Measurements from ENCODE around the gene MPDU1.
"Not testable (repeated sequence)": the region's sequence is repeated elsewhere in the genome, so short reads cannot be mapped to it uniquely, and the experiment has no call there.

Gene MPDU1

DNA sequence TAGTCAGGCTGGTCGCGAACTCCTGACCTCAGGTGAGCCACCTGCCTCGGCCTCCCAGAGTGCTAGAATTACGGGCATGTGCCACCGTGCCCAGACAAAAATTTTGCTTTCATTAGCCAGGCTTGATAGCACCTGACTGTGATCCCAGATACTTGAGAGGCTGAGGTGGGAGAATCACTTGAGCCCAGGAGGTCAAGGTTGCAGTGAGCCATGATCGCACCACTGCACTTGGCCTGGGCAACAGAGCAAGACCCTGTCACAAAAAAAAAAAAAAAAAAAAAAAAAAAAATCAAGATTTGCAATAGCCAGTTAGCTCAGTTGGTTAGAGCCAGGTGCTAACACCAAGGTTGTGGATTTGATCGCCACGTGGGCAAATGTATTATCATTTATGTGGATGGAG lies 37.2 kb downstream of the MPDU1 start:
- no peak for DNase-seq

DNA sequence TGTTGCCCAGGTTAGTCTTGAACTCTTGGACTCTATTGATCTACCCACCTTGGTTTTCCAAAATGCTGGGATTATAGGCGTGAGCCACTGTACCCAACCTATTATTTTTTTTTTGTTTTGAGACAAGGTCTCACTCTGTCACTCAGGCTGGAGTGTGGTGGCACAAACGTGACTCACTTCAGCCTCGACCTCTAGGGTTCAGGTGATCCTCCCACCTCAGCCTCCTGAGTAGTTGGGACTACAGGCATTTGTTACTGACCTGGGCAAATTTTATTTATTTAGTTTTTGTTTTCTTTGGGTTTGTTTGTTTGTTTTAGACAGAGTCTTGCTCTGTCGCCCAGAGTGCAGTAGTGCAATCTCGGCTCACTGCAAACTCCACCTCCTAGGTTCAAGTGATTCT lies 40.0 kb downstream of the MPDU1 start:
- DNase-seq, result no peak

DNA sequence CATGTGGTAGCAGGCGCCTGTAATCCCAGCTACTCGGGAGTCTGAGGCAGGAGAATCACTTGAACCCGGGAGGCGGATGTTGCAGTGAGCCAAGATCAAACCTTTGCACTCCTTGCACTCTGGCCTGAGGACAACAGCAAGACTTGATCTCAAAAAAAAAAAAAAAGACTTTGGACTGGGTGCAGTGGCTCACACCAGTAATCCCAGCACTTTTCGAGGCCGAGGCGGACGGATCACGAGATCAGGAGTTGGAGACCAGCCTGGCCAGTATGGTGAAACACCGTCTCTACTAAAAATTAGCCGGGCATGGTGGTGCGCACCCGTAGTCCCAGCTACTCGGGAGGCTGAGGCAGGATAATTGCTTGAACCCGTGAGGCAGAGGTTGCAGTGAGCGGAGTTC lies 42.1 kb downstream of the MPDU1 start:
- DNase-seq, result not testable (repeated sequence)

DNA sequence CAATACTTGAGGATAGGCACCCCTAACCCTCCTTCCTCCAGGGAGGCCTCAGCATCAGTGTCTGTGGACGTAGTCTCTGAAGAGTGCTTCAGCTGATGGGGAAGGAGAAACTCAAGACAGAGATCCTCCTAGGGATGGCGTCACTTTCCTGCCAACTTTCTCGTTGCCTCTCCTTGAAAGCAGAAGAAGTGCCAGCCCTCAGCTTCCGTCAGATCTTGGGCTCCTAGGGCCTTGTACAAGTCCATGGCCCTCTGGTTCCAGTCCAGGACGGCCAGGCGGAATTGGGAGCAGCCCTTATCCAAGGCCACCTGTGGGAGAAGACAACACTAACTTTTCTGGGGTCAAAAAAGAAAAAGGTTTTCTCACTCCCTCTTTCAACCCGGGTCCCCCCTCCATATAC lies 42.7 kb downstream of the MPDU1 start:
- DNase-seq, result no peak

DNA sequence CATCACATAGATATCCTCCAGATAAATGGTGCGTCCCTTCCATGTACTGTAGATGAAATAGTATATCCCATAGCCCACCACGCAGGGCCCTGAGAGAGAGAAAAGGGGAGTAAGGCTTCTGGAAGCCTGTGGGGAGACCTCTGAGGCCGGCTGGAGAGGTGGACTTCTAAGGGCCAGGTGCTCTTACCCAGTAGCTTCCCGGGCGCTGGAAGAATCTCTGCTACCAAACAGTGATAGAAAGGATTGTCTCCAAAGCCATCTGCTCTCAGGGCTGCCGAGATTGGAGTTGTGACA lies 43.3 kb downstream of the MPDU1 start:
- no peak for DNase-seq

DNA sequence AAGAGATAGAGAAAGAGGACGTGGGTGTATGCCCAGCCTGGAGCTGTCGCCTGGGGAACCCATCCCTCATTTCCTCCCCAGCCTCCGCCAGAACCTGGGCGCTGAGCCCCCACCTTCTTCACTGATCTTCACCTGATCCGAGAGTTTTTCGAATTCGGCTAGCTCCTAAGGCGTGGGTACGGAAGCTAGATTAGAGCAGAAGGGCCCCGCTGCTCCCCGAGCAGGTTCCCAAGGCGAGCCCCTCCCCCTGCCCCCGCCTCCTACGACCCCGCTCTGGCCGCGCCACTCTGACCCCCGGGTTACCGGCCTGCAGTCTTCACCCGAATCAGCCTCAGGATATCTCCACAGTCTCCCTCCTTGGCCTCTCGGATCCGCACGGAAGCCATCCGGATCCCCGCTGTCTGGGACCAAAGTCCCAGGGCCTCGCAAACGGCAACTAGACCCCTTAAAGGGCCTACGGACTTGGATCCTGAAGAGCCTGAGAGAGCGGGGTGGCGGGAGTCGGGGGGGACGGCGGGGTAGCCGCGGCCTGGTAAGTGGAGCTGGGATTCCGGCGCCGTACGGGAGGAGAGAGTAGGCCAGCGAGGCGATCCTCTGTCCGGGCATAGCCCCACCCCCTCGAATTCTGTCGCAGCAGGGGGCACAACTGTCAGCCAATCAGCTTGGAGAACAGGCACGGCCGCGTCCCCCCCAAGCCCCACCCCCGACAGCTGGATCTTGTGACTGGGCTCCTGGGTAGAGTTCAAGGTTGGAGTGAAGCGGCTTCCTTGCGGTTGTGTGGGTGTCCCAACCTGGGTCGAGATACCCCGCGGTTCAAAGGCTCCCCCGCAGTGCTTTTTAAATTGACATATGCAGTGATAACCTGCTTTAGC lies 43.8 kb downstream of the MPDU1 start, which contains the start of gene SAT2:
Gene SAT2 (minus strand): TSS at position 572 of the 872 bp plus-strand sequence. CDS start 186 bp downstream, at position 386.
- DNase-seq, result peak; percentile 79

DNA sequence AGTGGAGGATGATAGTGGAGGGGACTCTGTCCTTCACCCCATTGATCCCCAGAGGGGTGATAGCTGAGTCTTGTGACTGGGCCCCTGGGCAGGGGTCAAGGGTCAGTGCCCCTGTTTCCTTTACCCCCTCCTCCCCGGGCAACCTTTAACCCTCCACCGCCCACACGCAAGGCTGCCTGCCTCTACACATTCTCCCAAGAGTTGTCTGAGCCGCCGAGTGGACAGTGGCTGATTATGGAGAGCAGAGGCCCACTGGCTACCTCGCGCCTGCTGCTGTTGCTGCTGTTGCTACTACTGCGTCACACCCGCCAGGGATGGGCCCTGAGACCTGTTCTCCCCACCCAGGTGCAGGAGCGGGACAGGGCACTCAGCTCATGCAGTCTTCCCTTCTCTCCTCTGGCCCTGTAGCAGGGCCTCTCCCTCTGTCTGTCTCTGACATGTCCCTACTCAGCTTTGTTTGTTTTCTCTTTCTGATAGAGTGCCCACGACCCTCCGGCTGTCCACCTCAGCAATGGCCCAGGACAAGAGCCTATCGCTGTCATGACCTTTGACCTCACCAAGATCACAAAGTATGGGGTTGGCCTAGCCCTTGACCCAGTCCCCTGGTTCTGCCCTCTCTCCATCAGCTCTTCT lies 46.4 kb downstream of the MPDU1 start, which contains the start of gene SHBG:
Gene SHBG (plus strand): TSS at position 197 of the 633 bp plus-strand sequence. CDS start 38 bp downstream, at position 235.
- DNase-seq, result no peak

DNA sequence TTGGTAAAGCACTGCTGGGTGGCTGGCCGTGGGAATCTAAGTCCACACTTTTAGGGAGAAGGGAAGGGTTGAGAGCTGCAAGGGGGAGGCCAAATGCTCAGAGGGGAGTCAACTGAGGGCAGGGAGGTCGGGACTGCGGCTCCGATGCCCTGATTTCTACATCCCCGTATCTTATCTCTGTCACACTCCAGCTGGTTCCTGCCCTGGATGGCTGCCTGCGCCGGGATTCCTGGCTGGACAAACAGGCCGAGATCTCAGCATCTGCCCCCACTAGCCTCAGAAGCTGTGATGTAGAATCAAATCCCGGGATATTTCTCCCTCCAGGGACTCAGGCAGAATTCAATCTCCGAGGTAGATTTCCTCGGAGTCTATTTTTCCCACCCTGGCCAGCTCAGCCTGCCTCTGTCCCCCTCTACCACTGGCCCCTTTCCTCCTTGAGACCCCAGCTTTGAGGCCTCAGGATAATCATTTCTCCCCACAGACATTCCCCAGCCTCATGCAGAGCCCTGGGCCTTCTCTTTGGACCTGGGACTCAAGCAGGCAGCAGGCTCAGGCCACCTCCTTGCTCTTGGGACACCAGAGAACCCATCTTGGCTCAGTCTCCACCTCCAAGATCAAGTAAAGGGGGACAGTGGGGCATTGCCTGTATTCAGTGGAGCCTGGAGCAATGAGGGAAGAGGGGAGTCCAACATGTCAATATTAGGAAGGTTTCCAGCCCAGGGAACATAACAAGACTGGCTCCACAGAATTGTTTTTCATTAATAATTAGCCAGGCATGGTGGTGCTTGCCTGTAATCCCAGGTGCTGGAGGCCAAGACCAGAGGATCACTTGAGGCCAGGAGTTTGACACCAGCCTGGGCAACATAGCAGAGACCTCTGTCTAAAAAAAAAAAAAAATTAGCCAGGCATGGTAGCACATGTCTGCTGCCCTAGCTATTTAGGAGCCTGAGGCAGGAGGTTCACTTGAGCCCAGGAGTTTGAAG lies 48.0 kb downstream of the MPDU1 start:
- no peak for DNase-seq

DNA sequence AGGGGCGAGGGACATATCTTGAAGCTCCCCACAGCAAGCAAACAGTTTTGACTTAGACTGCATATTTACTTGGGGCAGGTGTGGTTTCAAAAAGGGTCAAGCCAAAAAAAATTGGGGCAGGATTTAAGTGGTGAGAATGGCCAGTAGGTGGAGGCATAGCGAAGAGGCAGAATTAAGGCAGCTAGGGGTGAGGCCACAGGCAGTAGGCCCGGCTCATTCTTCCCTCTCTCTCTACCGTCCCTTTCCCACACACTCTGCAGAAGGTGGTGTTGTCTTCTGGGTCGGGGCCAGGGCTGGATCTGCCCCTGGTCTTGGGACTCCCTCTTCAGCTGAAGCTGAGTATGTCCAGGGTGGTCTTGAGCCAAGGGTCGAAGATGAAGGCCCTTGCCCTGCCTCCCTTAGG lies 48.8 kb downstream of the MPDU1 start:
- no peak for DNase-seq

DNA sequence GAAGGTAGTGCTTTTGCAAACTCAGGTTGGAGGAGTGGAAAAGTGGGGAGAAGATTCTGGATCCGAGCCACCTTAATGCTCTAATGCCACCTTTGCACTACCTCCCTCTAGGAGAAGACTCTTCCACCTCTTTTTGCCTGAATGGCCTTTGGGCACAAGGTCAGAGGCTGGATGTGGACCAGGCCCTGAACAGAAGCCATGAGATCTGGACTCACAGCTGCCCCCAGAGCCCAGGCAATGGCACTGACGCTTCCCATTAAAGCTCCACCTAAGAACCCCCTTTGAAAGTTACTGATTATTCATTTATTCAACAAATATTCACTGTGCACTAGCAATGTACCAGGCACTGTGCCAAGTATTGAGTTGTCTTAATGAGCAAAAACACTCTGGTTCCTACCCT lies 49.4 kb downstream of the MPDU1 start:
- DNase-seq, result no peak

DNA sequence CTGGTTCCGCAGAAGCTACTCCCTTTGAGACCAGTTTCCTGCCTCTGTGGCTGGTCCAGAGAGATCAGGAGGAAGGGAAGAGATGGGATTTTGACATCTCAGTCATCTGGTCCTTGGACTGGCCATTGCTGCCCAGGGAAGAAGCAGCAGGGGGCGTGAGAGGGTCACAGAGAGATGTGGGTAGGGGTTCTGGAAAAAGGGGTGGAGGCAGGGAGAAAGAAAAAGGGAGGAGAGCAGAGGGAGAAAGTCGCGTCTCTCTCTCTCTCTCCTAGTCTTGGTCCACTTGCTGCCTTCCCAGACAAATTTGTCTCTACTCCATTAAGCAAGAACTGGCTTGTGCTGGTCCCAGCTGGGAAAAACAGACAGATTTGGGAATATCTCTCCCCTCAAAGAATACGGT lies 50.7 kb downstream of the MPDU1 start:
- no peak for DNase-seq

DNA sequence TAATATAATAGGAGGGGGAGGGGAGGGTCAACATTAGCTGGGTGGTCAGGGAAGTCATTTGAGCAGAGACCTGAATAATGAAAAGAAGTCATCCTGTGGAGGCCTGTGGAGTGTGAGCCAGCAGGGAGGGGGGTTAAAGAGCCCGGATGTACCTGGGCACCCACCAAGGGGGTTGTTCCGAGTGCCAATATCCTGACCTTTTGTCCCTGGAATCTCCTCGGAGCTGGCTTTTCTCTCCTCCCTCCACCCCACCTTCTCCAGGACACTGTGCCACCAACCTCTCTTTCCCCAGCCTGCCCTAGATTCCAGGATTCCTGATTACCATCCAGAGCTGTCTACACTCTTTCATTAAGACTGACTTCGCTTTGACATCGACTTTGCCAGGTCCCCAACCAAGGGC lies 52.5 kb downstream of the MPDU1 start:
- DNase-seq, result no peak

Data from DMS79 (cell line).